H1 (cell line): ENCODE results near the gene GNAO1. TPM values are rescaled to one million over a fixed set of nuclear protein-coding genes. Genes with fewer than 3 reads are reported as not detected.

ENCODE experiments used
- SIRT6 ChIP-seq: IDR thresholded peaks from one replicate; pipeline ENCODE4 v1.7.1; 2012; ENCODE audit warnings: low read length, inconsistent platforms
- SRF ChIP-seq: IDR thresholded peaks from 2 replicates; pipeline ENCODE4 v1.6.1; 2011; ENCODE audit warnings: mild to moderate bottlenecking, low read depth, low read length, moderate library complexity
- polyA plus RNA-seq, 7 experiments: library from polyadenylated mRNA; depleted of rRNA in 3 of 7; stranded (reverse) in 5 of 7; unstranded in 2 of 7; fragments of >200 nt in 5 of 7; fragments of 200-250 nt in 2 of 7; gene quantifications; 1 replicate in 5 of 7; 2 replicates in 1 of 7; 4 replicates in 1 of 7; pipeline versions ENCODE4 v1.2.1 to v1.2.3, GENCODE V29; 2011 to 2013; ENCODE audit warnings: missing spikeins in 2 of 7, mixed read lengths in 2 of 7
- total RNA-seq: library from RNA; stranded (reverse); fragmentation: NEBNext Ultra II Directional; extraction: Animal tissue kit (Norgen Biotek cat#: 25700); gene quantifications from 2 replicates; pipeline ENCODE4 v1.2.1, GENCODE V29; 2021
- TF ChIP-seq, protein P1 (sequence below): IDR thresholded peaks from 2 replicates; pipeline ENCODE4 v1.6.1; 2011; ENCODE audit warnings: low read depth, mild to moderate bottlenecking, low read length; ENCODE audit not compliant: insufficient read depth

Gene GNAO1
- total and polyA plus RNA-seq, 2 of the 8 experiments (the other 6 are each of a cell fraction or from before 2014, with no cell fraction given) = 6.7 to 34.4 TPM

- TF ChIP-seq, protein P1, sequence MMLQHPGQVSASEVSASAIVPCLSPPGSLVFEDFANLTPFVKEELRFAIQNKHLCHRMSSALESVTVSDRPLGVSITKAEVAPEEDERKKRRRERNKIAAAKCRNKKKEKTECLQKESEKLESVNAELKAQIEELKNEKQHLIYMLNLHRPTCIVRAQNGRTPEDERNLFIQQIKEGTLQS = no peak
- TF ChIP-seq SIRT6 (no peak), SRF (no peak)
- TF ChIP-seq, all 59 proteins: peak for 0
These were observed 3.9 kb downstream of the GNAO1 start (continued) for GRCh38 chr16:56195151-56195550.
